ENCODE results near the gene TMEM72.

- TF ChIP-seq POLR2AphosphoS5 (IDR thresholded peaks at IDR 0.05; ENCODE audit: low read depth, low read length) = no peak; the same call in 1 of the 2 replicates
- TF ChIP-seq CTCF (IDR thresholded peaks at IDR 0.05) = peak; percentile 100
- peak in 1 of 2 experiments; percentile 61; a peak in 1 of 4 replicates for TF ChIP-seq REST (IDR thresholded peaks at IDR 0.05; ENCODE audit: insufficient read depth in 1 of 2, low read depth in 2 of 2, low read length in 1 of 2)
- no peak for TF ChIP-seq SIN3A (IDR thresholded peaks at IDR 0.05; ENCODE audit: borderline replicate concordance, insufficient read depth, low read depth, low read length)
- no peak for TF ChIP-seq TCF7L2 (IDR thresholded peaks at IDR 0.05; ENCODE audit: low read depth, low read length)
Observed at GRCh38 chr10:44932517-44933450, 21.6 kb downstream of the TMEM72 start.
